Endothelial cell of umbilical vein (primary cell): ENCODE data around the gene TXNL4A. TPM values are rescaled to one million over a fixed set of nuclear protein-coding genes. Genes with fewer than 3 reads are reported as not detected.

ENCODE experiments used
- BruUV-seq: library from RNA; stranded (reverse); fragments of 400-500 nt; replicated peaks from 2 replicates; lab custom pipeline; 2021; lab: Mats Ljungman, UMichigan
- CTCF ChIA-PET: fragments of 300-600, 350-600 bp; sonication (Branson Sonifier 250); formaldehyde crosslinking; loops from one replicate; lab custom pipeline; 2021; ENCODE audit warnings: antibody characterized with exemption, inconsistent platforms; lab: Charles Lee
- POLR2A ChIA-PET: fragments of 300-600, 350-600 bp; sonication (Branson Sonifier 250); formaldehyde crosslinking; loops from one replicate; lab custom pipeline; 2021; ENCODE audit warnings: antibody characterized with exemption, inconsistent platforms; lab: Charles Lee
- DNase-seq: peaks from one replicate; pipeline ENCODE4 v3.0.0-alpha.2; 2011; ENCODE audit warnings: low read depth, low spot score
- FAIRE-seq: peaks from 2 replicates; lab custom pipeline; 2011; peaks lifted over from hg19 to GRCh38; lab: Jason Lieb, UNC
- H2AFZ ChIP-seq: 2 replicates; pipeline ENCODE4 v1.6.0; 2012; ENCODE audit warnings: low read depth, low read length, control low read depth, inconsistent platforms
- H3K27ac ChIP-seq: 2 replicates; pipeline ENCODE4 v1.5.1; 2011; ENCODE audit warnings: low read depth, mild to moderate bottlenecking, control low read depth, low read length, moderate library complexity; ENCODE audit not compliant: insufficient read depth
- H3K27me3 ChIP-seq, 2 experiments: 2 replicates each; pipeline versions ENCODE4 v1.6.0 to v1.6.1; 2011; ENCODE audit warnings: low read length in 2 of 2, mixed read lengths in 1 of 2; ENCODE audit not compliant: control insufficient read depth in 2 of 2, insufficient read depth in 2 of 2
- H3K36me3 ChIP-seq, 2 experiments: 2 replicates in 1 of 2; 3 replicates in 1 of 2; pipeline ENCODE4 v1.5.1; 2011; ENCODE audit warnings: low read length in 2 of 2, mild to moderate bottlenecking in 1 of 2, moderate library complexity in 1 of 2; ENCODE audit not compliant: control insufficient read depth in 2 of 2, insufficient read depth in 2 of 2; ENCODE audit errors: extremely low read depth in 1 of 2
- H3K4me1 ChIP-seq: 3 replicates; pipeline ENCODE4 v1.5.1; 2011; ENCODE audit warnings: mild to moderate bottlenecking, low read length; ENCODE audit not compliant: control insufficient read depth, insufficient read depth; ENCODE audit errors: extremely low read depth
- H3K4me2 ChIP-seq: 2 replicates; pipeline ENCODE4 v1.6.1; 2011; ENCODE audit warnings: low read length, control low read depth, mixed read lengths; ENCODE audit not compliant: insufficient read depth
- H3K4me3 ChIP-seq, 3 experiments: fragments of 200-600 bp in 1 of 3; sonication (generic), shearing (Covaris generic) in 1 of 3; replicated peaks in 1 of 3; 2 replicates each; pipeline ENCODE4 v1.5.1; 2011 to 2016; ENCODE audit warnings: control low read depth in 3 of 3, low read length in 3 of 3, mild to moderate bottlenecking in 2 of 3, inconsistent platforms in 1 of 3, low read depth in 1 of 3, moderate library complexity in 1 of 3; ENCODE audit not compliant: insufficient read depth in 1 of 3
- H3K79me2 ChIP-seq: 2 replicates; pipeline ENCODE4 v1.6.0; 2012; ENCODE audit warnings: low read length, inconsistent platforms; ENCODE audit not compliant: control insufficient read depth, insufficient read depth
- H3K9ac ChIP-seq: replicated peaks from 2 replicates; pipeline ENCODE3; 2011; ENCODE audit warnings: low read length, control low read depth; ENCODE audit not compliant: insufficient read depth; ENCODE audit errors: extremely low read depth
- H3K9me1 ChIP-seq: replicated peaks from 3 replicates; pipeline ENCODE4 v1.6.0; 2011; ENCODE audit warnings: mild to moderate bottlenecking, low read length; ENCODE audit not compliant: control insufficient read depth, insufficient read depth; ENCODE audit errors: extremely low read depth
- H3K9me3 ChIP-seq: replicated peaks from 2 replicates; pipeline ENCODE4 v1.5.1; 2012; ENCODE audit warnings: low read length, inconsistent platforms; ENCODE audit not compliant: control insufficient read depth, insufficient read depth
- H4K20me1 ChIP-seq: replicated peaks from 2 replicates; pipeline ENCODE3; 2011; ENCODE audit warnings: mild to moderate bottlenecking, low read length; ENCODE audit not compliant: control insufficient read depth, insufficient read depth; ENCODE audit errors: extremely low read depth
- EZH2 ChIP-seq: IDR thresholded peaks from 2 replicates; pipeline ENCODE4 v1.6.1; 2012; ENCODE audit warnings: borderline replicate concordance, low read depth, mild to moderate bottlenecking, moderate library complexity, low read length, inconsistent platforms; ENCODE audit not compliant: severe bottlenecking
- FOS ChIP-seq: IDR thresholded peaks from 2 replicates; pipeline ENCODE4 v1.6.1; 2011; ENCODE audit warnings: mild to moderate bottlenecking, low read length, moderate library complexity, borderline replicate concordance; ENCODE audit not compliant: insufficient read depth
- GATA2 ChIP-seq: IDR thresholded peaks from 2 replicates; pipeline ENCODE4 v1.7.0; 2011; ENCODE audit warnings: low read depth, mild to moderate bottlenecking, moderate library complexity, mixed read lengths, low read length; ENCODE audit not compliant: insufficient read length, insufficient read depth
- JUN ChIP-seq: IDR thresholded peaks from 2 replicates; pipeline ENCODE4 v1.6.1; 2011; ENCODE audit warnings: borderline replicate concordance, low read depth; ENCODE audit not compliant: insufficient read length, insufficient read depth
- MYC ChIP-seq: IDR thresholded peaks from one replicate; pipeline ENCODE4 v1.6.1; 2011; ENCODE audit warnings: mild to moderate bottlenecking, low read depth, low read length
- POLR2A ChIP-seq: IDR thresholded peaks from 2 replicates; pipeline ENCODE4 v1.6.1; 2012; ENCODE audit warnings: low read depth, mild to moderate bottlenecking, control low read depth, low read length
- POLR2AphosphoS5 ChIP-seq: IDR thresholded peaks from 2 replicates; pipeline ENCODE4 v1.6.1; 2012; ENCODE audit warnings: low read depth, mild to moderate bottlenecking, control low read depth, low read length, moderate library complexity; ENCODE audit not compliant: insufficient read depth
- dilution Hi-C: fragments of 300-500 bp; cut with MboI; formaldehyde crosslinking; loops from one replicate; pipeline ENCODE4 v1.15.0; 2019; ENCODE audit warnings: low sequenced_read_pairs; ENCODE audit not compliant: extremely low pct_ligation_motif_present
- intact Hi-C: fragments of 100-400 bp; cut with micrococcal nuclease; formaldehyde crosslinking; loops from one replicate; pipeline ENCODE4 v1.10.0; 2022
- polyA plus RNA-seq, 4 experiments: library from polyadenylated mRNA; depleted of rRNA in 3 of 4; stranded (reverse) in 3 of 4; unstranded in 1 of 4; fragments of >200 nt; gene quantifications; 2 replicates each; pipeline versions ENCODE4 v1.2.1 to v1.2.3, GENCODE V29; 2011 to 2012; ENCODE audit warnings: missing spikeins in 1 of 4
- total RNA-seq: library from RNA; stranded (reverse); gene quantifications from 2 replicates; pipeline ENCODE4 v1.2.3, GENCODE V29; 2021
- TF ChIP-seq, protein P1 (sequence below), 2 donors: IDR thresholded peaks; 1 replicate in 1 of 2; 2 replicates in 1 of 2; pipeline ENCODE4 v1.5.1; 2011; ENCODE audit warnings: low read length in 2 of 2, mild to moderate bottlenecking in 2 of 2, moderate library complexity in 2 of 2, control low read depth in 1 of 2, inconsistent platforms in 1 of 2, low read depth in 1 of 2; ENCODE audit not compliant: insufficient read depth in 1 of 2; ENCODE audit errors: extremely low read depth in 1 of 2
- TF ChIP-seq, protein P2 (sequence below): IDR thresholded peaks from 2 replicates; pipeline ENCODE4 v1.6.1; 2011; ENCODE audit not compliant: insufficient read depth, insufficient read length

TXNL4A gene
- total and polyA plus RNA-seq, 2 donors (not counting 3 experiments of a cell fraction or from before 2014, with no cell fraction given) = 148 to 172 TPM

DNA sequence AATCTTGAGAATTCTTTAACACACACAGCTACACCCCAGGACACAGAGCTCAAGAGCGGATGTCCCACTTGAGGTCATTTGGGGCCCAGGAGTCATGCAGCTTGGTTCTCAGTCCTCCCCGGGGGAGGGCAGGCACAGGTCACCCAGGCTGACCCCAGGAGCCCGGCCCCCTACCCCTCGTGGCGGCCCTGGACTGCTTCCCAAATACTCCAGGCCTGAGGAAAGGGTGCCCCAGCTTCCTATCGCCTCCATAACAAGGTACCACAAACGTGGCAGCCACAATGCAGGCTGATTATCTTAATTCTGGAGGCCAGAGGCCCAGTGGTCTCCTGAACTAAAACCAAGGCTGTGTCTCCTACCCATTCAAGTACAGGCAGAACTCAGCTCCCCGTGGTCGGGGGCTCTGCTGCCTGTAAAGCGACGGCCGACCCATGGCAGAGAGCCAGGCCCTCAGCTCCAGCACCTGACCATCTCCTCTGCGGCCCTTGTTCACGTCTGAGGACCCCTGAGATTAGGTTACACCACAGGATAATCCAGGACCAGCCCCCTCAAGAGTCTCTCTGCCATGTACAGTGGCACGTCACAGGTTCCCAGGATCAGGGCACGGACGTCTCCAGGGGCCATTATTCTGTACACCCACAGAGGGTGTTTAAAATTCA is 47.4 kb downstream of the TXNL4A start:
- Histone ChIP-seq H2AFZ (no peak overlapping the region), H3K4me2 (no peak overlapping the region), H3K36me3 (peaks cover 4 to 20% of the 10 kb centered on the region in 2 experiments), H3K27me3 (no peaks in the 10 kb centered on the region), H3K4me1 (no peaks in the 10 kb centered on the region), H4K20me1 (no peaks in the 10 kb centered on the region), H3K79me2 (peaks cover 31% of the 10 kb centered on the region), H3K9me3 (no peaks in the 10 kb centered on the region), H3K27ac (no peak overlapping the region), H3K9me1 (no peaks in the 10 kb centered on the region), H3K4me3 (no peak overlapping the region), H3K9ac (no peak overlapping the region)
- BruUV-seq = no TSS peak
- intact Hi-C loops (no loop called here), dilution Hi-C loops (no loop called here)
- TF ChIP-seq GATA2 (no peak), FOS (no peak), POLR2AphosphoS5 (no peak), JUN (no peak), EZH2 (no peak), POLR2A (no peak), MYC (no peak)
- TF ChIP-seq, protein P1, sequence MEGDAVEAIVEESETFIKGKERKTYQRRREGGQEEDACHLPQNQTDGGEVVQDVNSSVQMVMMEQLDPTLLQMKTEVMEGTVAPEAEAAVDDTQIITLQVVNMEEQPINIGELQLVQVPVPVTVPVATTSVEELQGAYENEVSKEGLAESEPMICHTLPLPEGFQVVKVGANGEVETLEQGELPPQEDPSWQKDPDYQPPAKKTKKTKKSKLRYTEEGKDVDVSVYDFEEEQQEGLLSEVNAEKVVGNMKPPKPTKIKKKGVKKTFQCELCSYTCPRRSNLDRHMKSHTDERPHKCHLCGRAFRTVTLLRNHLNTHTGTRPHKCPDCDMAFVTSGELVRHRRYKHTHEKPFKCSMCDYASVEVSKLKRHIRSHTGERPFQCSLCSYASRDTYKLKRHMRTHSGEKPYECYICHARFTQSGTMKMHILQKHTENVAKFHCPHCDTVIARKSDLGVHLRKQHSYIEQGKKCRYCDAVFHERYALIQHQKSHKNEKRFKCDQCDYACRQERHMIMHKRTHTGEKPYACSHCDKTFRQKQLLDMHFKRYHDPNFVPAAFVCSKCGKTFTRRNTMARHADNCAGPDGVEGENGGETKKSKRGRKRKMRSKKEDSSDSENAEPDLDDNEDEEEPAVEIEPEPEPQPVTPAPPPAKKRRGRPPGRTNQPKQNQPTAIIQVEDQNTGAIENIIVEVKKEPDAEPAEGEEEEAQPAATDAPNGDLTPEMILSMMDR (IDR thresholded peaks at IDR 0.05; ENCODE audit: extremely low read depth in 1 of 2, insufficient read depth in 1 of 2, low read depth in 1 of 2, low read length in 2 of 2) = no peak
- TF ChIP-seq, protein P2, sequence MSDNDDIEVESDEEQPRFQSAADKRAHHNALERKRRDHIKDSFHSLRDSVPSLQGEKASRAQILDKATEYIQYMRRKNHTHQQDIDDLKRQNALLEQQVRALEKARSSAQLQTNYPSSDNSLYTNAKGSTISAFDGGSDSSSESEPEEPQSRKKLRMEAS = no peak
- ChIA-PET CTCF (no interaction called here), POLR2A (no interaction called here)
- no peak for DNase-seq
- FAIRE-seq = no peak
